Natural killer cell (primary cell): ENCODE measurements around the gene PROM2. TPM values are rescaled to one million over a fixed set of nuclear protein-coding genes. Genes with fewer than 3 reads are reported as not detected.

Experiments used
- ATAC-seq, 3 donors: fragments of 150-1000 bp in 2 of 3; fragments of 200-7000 bp in 1 of 3; cut with Tn5 transposase; 1 replicate in 1 of 3; 2 replicates in 2 of 3; pipeline ENCODE4 v1.10.0; 2021; ENCODE audit warnings: mild to moderate bottlenecking in 2 of 3, moderate library complexity in 2 of 3
- DNase-seq, 2 donors: peaks; one replicate each; pipeline versions ENCODE4 v3.0.0 to v3.0.0-alpha.2; 2013 to 2021; ENCODE audit warnings: mixed read lengths in 1 of 2
- H3K27ac ChIP-seq: one replicate; pipeline ENCODE4 v1.5.1; 2013; ENCODE audit warnings: mild to moderate bottlenecking, low read length
- H3K27me3 ChIP-seq: one replicate; pipeline ENCODE4 v1.6.1; 2013; ENCODE audit warnings: low read length; ENCODE audit not compliant: control insufficient read depth, insufficient read depth
- H3K36me3 ChIP-seq: one replicate; pipeline ENCODE4 v1.6.1; 2013; ENCODE audit warnings: low read length; ENCODE audit not compliant: control insufficient read depth, insufficient read depth
- H3K4me1 ChIP-seq: one replicate; pipeline ENCODE4 v1.6.1; 2013; ENCODE audit warnings: low read length; ENCODE audit not compliant: control insufficient read depth, insufficient read depth
- H3K4me3 ChIP-seq: one replicate; pipeline ENCODE4 v1.5.1; 2013; ENCODE audit warnings: low read length
- H3K9me3 ChIP-seq: one replicate; pipeline ENCODE4 v1.6.1; 2013; ENCODE audit warnings: low read length; ENCODE audit not compliant: control insufficient read depth, insufficient read depth
- H3K27ac Mint-ChIP-seq, 2 donors: one replicate each; pipeline ENCODE4 v1.8.0; 2022; ENCODE audit warnings: mild to moderate bottlenecking in 2 of 2, mixed read lengths in 2 of 2, moderate library complexity in 1 of 2
- H3K27me3 Mint-ChIP-seq, 2 donors: one replicate each; pipeline ENCODE4 v1.8.0; 2022; ENCODE audit warnings: low read depth in 2 of 2, mixed read lengths in 2 of 2
- H3K36me3 Mint-ChIP-seq: one replicate; pipeline ENCODE4 v1.8.0; 2022; ENCODE audit warnings: mixed read lengths
- H3K4me1 Mint-ChIP-seq, 2 donors: one replicate each; pipeline ENCODE4 v1.8.0; 2022; ENCODE audit warnings: mixed read lengths in 2 of 2
- H3K4me3 Mint-ChIP-seq: one replicate; pipeline ENCODE4 v1.8.0; 2022; ENCODE audit warnings: mild to moderate bottlenecking, moderate library complexity, mixed read lengths
- H3K9me3 Mint-ChIP-seq, 2 donors: one replicate each; pipeline ENCODE4 v1.8.0; 2022; ENCODE audit warnings: mixed read lengths in 2 of 2
- CTCF ChIP-seq: fragments of 200-600 bp; IDR thresholded peaks from one replicate; pipeline ENCODE4 v1.8.0; 2022; ENCODE audit warnings: antibody characterized with exemption
- WGBS: methylation state at CpG from one replicate; pipeline ENCODE4 v1.1.7; 2013; ENCODE audit warnings: missing lambda C conversion rate; ENCODE audit not compliant: insufficient coverage; 5-methylcytosine and 5-hydroxymethylcytosine counted together
- intact Hi-C: fragments of 100-400 bp; cut with micrococcal nuclease; formaldehyde crosslinking; loops from one replicate; pipeline ENCODE4 v1.14.2; 2022
- total RNA-seq, 4 donors: library from RNA; stranded (reverse); fragments of 120-200 nt in 1 of 4; gene quantifications; one replicate each; pipeline versions ENCODE4 v1.2.3 to v1.2.4, GENCODE V29; 2013 to 2022

The PROM2 gene
- total RNA-seq, 3 donors from 2014 or later (not counting 1 experiment from before 2014, with no cell fraction given): 0.64 to 1.1 (median 0.70) TPM

GRCh38 chr2:95326433-95327140, 52.3 kb downstream of the PROM2 start:
- Mint-ChIP-seq H3K27ac (no peak overlapping the region), H3K36me3 (no peaks in the 10 kb centered on the region), H3K4me1 (no peaks in the 10 kb centered on the region), H3K27me3 (no peaks in the 10 kb centered on the region), H3K4me3 (no peak overlapping the region), H3K9me3 (no peaks in the 10 kb centered on the region)
- peak in 1 of 3 donors; percentile 1 for ATAC-seq
- H3K36me3 ChIP-seq: no peaks in the 10 kb centered on the region
- H3K27me3 ChIP-seq: no peaks in the 10 kb centered on the region
- no peaks in the 10 kb centered on the region for H3K4me1 ChIP-seq
- H3K4me3 ChIP-seq: no peak overlapping the region
- 96% methylated on average over 30 of the region's 30 CpGs for WGBS
- TF ChIP-seq CTCF: no peak
- H3K27ac ChIP-seq: no peak overlapping the region
- DNase-seq: no peak
- no peaks in the 10 kb centered on the region for H3K9me3 ChIP-seq
- intact Hi-C loops: no loop called here

- no peak overlapping the region for H3K4me3 ChIP-seq
- no peak overlapping the region for H3K27ac Mint-ChIP-seq
- H3K4me3 Mint-ChIP-seq: no peak overlapping the region
- H3K36me3 ChIP-seq: no peaks in the 10 kb centered on the region
- no peaks in the 10 kb centered on the region for H3K4me1 Mint-ChIP-seq
- no peaks in the 10 kb centered on the region for H3K36me3 Mint-ChIP-seq
- no peaks in the 10 kb centered on the region for H3K4me1 ChIP-seq
- no peaks in the 10 kb centered on the region for H3K9me3 Mint-ChIP-seq
- no peaks in the 10 kb centered on the region for H3K27me3 ChIP-seq
- ATAC-seq (no peak), DNase-seq (no peak)
- H3K9me3 ChIP-seq: no peaks in the 10 kb centered on the region
- TF ChIP-seq CTCF: no peak
- WGBS: 81% methylated on average over 6 of the region's 7 CpGs
- intact Hi-C loops: no loop called here
- H3K27me3 Mint-ChIP-seq: no peaks in the 10 kb centered on the region
- no peak overlapping the region for H3K27ac ChIP-seq
Observed at GRCh38 chr2:95327861-95328260, 53.6 kb downstream of the PROM2 start.

- Mint-ChIP-seq H3K27me3 (no peaks in the 10 kb centered on the region), H3K36me3 (no peaks in the 10 kb centered on the region), H3K27ac (no peak overlapping the region), H3K9me3 (no peaks in the 10 kb centered on the region), H3K4me1 (no peaks in the 10 kb centered on the region), H3K4me3 (no peak overlapping the region)
- Histone ChIP-seq H3K27me3 (no peaks in the 10 kb centered on the region), H3K36me3 (no peaks in the 10 kb centered on the region), H3K27ac (no peak overlapping the region), H3K9me3 (no peaks in the 10 kb centered on the region), H3K4me1 (no peaks in the 10 kb centered on the region), H3K4me3 (no peak overlapping the region)
- WGBS: 80% methylated on average over 15 of the region's 15 CpGs
- no peak for TF ChIP-seq CTCF
- DNase-seq (no peak), ATAC-seq (no peak)
- intact Hi-C loops: no loop called here
Observed at GRCh38 chr2:95328358-95329125, 54.3 kb downstream of the PROM2 start.
